HCT116 (cell line): ENCODE measurements around the gene SNN. TPM values are rescaled to one million over a fixed set of nuclear protein-coding genes. Genes with fewer than 3 reads are reported as not detected.

Experiments used
- ATAC-seq: fragments of 200-7000 bp; cut with Tn5 transposase; 2 replicates; pipeline ENCODE4 v1.9.1; 2020; ENCODE audit warnings: mild to moderate bottlenecking, moderate library complexity
- BruUV-seq: library from RNA; stranded (reverse); fragments of 400-500 nt; replicated peaks from 2 replicates; lab custom pipeline; 2021; lab: Mats Ljungman, UMichigan
- CTCF ChIA-PET: fragments of 300-600 bp; sonication (Branson Sonifier 250); formaldehyde crosslinking; loops from one replicate; lab custom pipeline; 2021; ENCODE audit warnings: antibody characterized with exemption; lab: Charles Lee
- POLR2A ChIA-PET: fragments of 300-600, 350-600 bp; sonication (Branson Sonifier 250); formaldehyde crosslinking; loops from one replicate; lab custom pipeline; 2021; ENCODE audit warnings: antibody characterized with exemption; lab: Charles Lee
- RAD21 ChIA-PET, 2 experiments: fragments of 300-600 bp; sonication (Branson Sonifier 250); formaldehyde crosslinking; loops; one replicate each; lab custom pipeline; 2023; ENCODE audit warnings: low total read pairs in 2 of 2; ENCODE audit not compliant: uncharacterized antibody in 2 of 2, unreplicated experiment in 2 of 2, low non-redundant PET in 1 of 2; lab: Charles Lee
- DNase-seq: peaks from one replicate; pipeline ENCODE4 v3.0.0-alpha.2; 2010; ENCODE audit warnings: low read depth, low spot score
- H2AFZ ChIP-seq: fragments of 200-600 bp; shearing (Covaris generic), sonication (generic); 2 replicates; pipeline ENCODE4 v1.6.1; 2017; ENCODE audit warnings: low read depth, mixed run types, mixed read lengths, antibody characterized with exemption, low read length; ENCODE audit not compliant: poor library complexity, severe bottlenecking
- H3K27ac ChIP-seq: 2 replicates; pipeline ENCODE4 v1.5.1; 2012; ENCODE audit warnings: low read depth, low read length
- H3K27me3 ChIP-seq: fragments of 200-600 bp; sonication (generic); 2 replicates; pipeline ENCODE4 v1.6.1; 2016; ENCODE audit warnings: mixed run types, low read length, mixed read lengths; ENCODE audit not compliant: insufficient read depth
- H3K36me3 ChIP-seq, 2 experiments: fragments of 200-500 bp in 1 of 2; fragments of 200-600 bp in 1 of 2; sonication (Bioruptor generic) in 1 of 2; sonication (generic) in 1 of 2; 2 replicates each; pipeline versions ENCODE4 v1.5.1 to v1.6.1; 2014 to 2016; ENCODE audit warnings: low read length in 2 of 2, inconsistent platforms in 1 of 2, mixed read lengths in 1 of 2, mixed run types in 1 of 2; ENCODE audit not compliant: insufficient read depth in 2 of 2, control insufficient read depth in 1 of 2
- H3K4me1 ChIP-seq, 2 experiments: fragments of 200-600 bp in 1 of 2; sonication (generic) in 1 of 2; 2 replicates each; pipeline versions ENCODE4 v1.5.1 to v1.6.1; 2012 to 2017; ENCODE audit warnings: low read length in 2 of 2, inconsistent platforms in 1 of 2, mild to moderate bottlenecking in 1 of 2, mixed read lengths in 1 of 2, mixed run types in 1 of 2, moderate library complexity in 1 of 2; ENCODE audit not compliant: insufficient read depth in 2 of 2, control insufficient read depth in 1 of 2
- H3K4me2 ChIP-seq: fragments of 200-600 bp; sonication (generic); 2 replicates; pipeline ENCODE4 v1.6.1; 2017; ENCODE audit warnings: mixed run types, low read length, mixed read lengths
- H3K4me3 ChIP-seq, 2 experiments: fragments of 200-600 bp in 1 of 2; sonication (generic) in 1 of 2; replicated peaks in 1 of 2; 2 replicates each; pipeline ENCODE4 v1.5.1; 2011 to 2016; ENCODE audit warnings: low read length in 2 of 2, control low read depth in 1 of 2, low read depth in 1 of 2, mild to moderate bottlenecking in 1 of 2, mixed read lengths in 1 of 2, mixed run types in 1 of 2
- H3K79me2 ChIP-seq: fragments of 200-600 bp; sonication (generic); 2 replicates; pipeline ENCODE4 v1.6.1; 2017; ENCODE audit warnings: mild to moderate bottlenecking, mixed run types, low read length, moderate library complexity, mixed read lengths; ENCODE audit not compliant: insufficient read depth
- H3K9ac ChIP-seq: fragments of 200-600 bp; sonication (generic); 2 replicates; pipeline ENCODE4 v1.6.1; 2016; ENCODE audit warnings: low read length, mixed read lengths
- H3K9me2 ChIP-seq: fragments of 200-600 bp; sonication (generic), shearing (Covaris generic); 2 replicates; pipeline ENCODE4 v1.6.1; 2017; ENCODE audit warnings: mixed run types, mild to moderate bottlenecking, moderate library complexity; ENCODE audit not compliant: insufficient read depth
- H3K9me3 ChIP-seq, 2 experiments: fragments of 200-500 bp in 1 of 2; fragments of 200-600 bp in 1 of 2; sonication (Bioruptor generic) in 1 of 2; sonication (generic) in 1 of 2; 2 replicates each; pipeline ENCODE4 v1.6.1; 2014 to 2017; ENCODE audit warnings: low read length in 2 of 2, mixed read lengths in 2 of 2, inconsistent platforms in 1 of 2, low read depth in 1 of 2, mild to moderate bottlenecking in 1 of 2, mixed run types in 1 of 2, moderate library complexity in 1 of 2; ENCODE audit not compliant: control insufficient read depth in 1 of 2, insufficient read depth in 1 of 2
- H4K20me1 ChIP-seq: fragments of 200-600 bp; sonication (generic), shearing (Covaris generic); 2 replicates; pipeline ENCODE4 v1.6.1; 2017; ENCODE audit warnings: mixed run types, mild to moderate bottlenecking, moderate library complexity; ENCODE audit not compliant: insufficient read depth
- CBX3 ChIP-seq: IDR thresholded peaks from 2 replicates; pipeline ENCODE4 v1.6.1; 2012; ENCODE audit warnings: low read depth
- EGR1 ChIP-seq: IDR thresholded peaks from 2 replicates; pipeline ENCODE4 v1.6.1; 2012; ENCODE audit warnings: low read depth
- JUND ChIP-seq: IDR thresholded peaks from 2 replicates; pipeline ENCODE4 v1.6.1; 2012
- POLR2A ChIP-seq: IDR thresholded peaks from 2 replicates; pipeline ENCODE4 v1.7.0; 2011; ENCODE audit warnings: borderline replicate concordance; ENCODE audit not compliant: insufficient read depth, insufficient read length; ENCODE audit errors: extremely low read depth
- POLR2AphosphoS5 ChIP-seq: IDR thresholded peaks from 2 replicates; pipeline ENCODE4 v1.6.1; 2011; ENCODE audit warnings: mild to moderate bottlenecking, low read depth, low read length, moderate library complexity
- SIN3A ChIP-seq: IDR thresholded peaks from 2 replicates; pipeline ENCODE4 v1.6.1; 2012; ENCODE audit warnings: low read depth
- SP1 ChIP-seq: IDR thresholded peaks from 2 replicates; pipeline ENCODE4 v1.6.1; 2012; ENCODE audit warnings: low read depth
- intact Hi-C: fragments of 100-400 bp; cut with micrococcal nuclease; formaldehyde crosslinking; loops from 2 replicates; pipeline ENCODE4 v1.10.0; 2022
- total RNA-seq: library from RNA; stranded (reverse); gene quantifications from one replicate; pipeline ENCODE4 v1.2.1, GENCODE V29; 2021; ENCODE audit not compliant: unreplicated experiment
- TF ChIP-seq, protein P1 (sequence below): IDR thresholded peaks from 2 replicates; pipeline ENCODE4 v1.6.1; 2011; ENCODE audit warnings: mild to moderate bottlenecking, low read length, moderate library complexity; ENCODE audit not compliant: insufficient replicate concordance; ENCODE audit errors: extremely low read depth
- TF ChIP-seq, protein P2 (sequence below): IDR thresholded peaks from 2 replicates; pipeline ENCODE4 v1.6.1; 2012
- TF ChIP-seq, protein P3 (sequence below), 3 experiments: fragments of 200-600 bp in 1 of 3; sonication (generic) in 1 of 3; IDR thresholded peaks in 2 of 3; conservative IDR thresholded peaks in 1 of 3; 2 replicates each; pipeline ENCODE4 v1.5.1; 2012 to 2017; ENCODE audit warnings: low read depth in 2 of 3, low read length in 2 of 3, antibody characterized with exemption in 1 of 3, borderline replicate concordance in 1 of 3, control low read depth in 1 of 3, mild to moderate bottlenecking in 1 of 3, mixed read lengths in 1 of 3, mixed run types in 1 of 3, moderate library complexity in 1 of 3; ENCODE audit not compliant: insufficient read depth in 1 of 3

Gene SNN
- total RNA-seq, 1 experiment from 2014 or later, result 12.2 TPM

DNA sequence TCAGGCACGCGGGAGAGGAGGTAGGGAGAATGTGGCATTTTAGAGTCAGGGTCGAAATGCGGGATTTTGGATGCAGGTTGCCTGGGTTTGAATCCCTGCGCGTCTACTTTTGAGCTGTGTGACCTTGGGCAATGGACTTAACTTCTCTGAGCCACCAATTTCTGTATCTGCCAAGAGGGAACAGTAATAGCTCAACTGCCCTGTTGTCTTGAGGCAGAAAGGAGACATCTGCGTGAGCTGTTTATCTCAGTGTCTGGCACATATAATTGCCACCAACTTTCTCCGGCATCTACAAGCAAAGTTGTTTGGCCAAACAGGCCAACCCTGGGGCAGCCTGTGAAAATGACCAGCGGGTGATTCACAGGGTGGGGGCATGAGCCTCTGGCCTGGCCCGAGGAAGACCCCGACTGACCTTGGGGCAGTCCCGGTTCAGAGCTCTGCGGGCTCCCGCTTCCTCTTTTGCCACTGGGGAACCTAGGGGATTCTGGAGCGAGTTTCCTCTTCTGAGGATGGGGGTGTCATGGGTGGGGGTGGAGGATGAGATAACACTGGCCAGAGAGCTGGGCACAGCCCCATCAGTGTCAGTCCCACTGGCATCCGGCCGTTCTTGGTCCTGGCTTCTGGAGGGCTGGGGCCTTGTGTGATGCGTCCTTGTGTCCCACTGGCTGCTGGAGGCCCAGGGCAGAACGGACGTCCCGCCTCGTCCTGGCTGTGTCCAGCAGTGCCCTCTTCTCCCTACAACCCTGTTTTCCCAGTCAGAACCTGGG is 1.3 kb downstream of the SNN start:
- H2AFZ ChIP-seq, result no peak overlapping the region
- H3K4me3 ChIP-seq, result peak overlapping the region; percentile 63 to 66
- H3K27me3 ChIP-seq, result no peaks in the 10 kb centered on the region
- ChIA-PET CTCF (no interaction called here), POLR2A (no interaction called here), RAD21 (no interaction called here)
- TF ChIP-seq, protein P1, sequence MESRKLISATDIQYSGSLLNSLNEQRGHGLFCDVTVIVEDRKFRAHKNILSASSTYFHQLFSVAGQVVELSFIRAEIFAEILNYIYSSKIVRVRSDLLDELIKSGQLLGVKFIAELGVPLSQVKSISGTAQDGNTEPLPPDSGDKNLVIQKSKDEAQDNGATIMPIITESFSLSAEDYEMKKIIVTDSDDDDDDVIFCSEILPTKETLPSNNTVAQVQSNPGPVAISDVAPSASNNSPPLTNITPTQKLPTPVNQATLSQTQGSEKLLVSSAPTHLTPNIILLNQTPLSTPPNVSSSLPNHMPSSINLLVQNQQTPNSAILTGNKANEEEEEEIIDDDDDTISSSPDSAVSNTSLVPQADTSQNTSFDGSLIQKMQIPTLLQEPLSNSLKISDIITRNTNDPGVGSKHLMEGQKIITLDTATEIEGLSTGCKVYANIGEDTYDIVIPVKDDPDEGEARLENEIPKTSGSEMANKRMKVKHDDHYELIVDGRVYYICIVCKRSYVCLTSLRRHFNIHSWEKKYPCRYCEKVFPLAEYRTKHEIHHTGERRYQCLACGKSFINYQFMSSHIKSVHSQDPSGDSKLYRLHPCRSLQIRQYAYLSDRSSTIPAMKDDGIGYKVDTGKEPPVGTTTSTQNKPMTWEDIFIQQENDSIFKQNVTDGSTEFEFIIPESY, result no peak
- TF ChIP-seq SIN3A (no peak), JUND (no peak), POLR2AphosphoS5 (no peak), POLR2A (no peak), EGR1 (no peak), SP1 (no peak), CBX3 (no peak)
- TF ChIP-seq, protein P2, sequence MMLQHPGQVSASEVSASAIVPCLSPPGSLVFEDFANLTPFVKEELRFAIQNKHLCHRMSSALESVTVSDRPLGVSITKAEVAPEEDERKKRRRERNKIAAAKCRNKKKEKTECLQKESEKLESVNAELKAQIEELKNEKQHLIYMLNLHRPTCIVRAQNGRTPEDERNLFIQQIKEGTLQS, result no peak
- TF ChIP-seq, protein P3, sequence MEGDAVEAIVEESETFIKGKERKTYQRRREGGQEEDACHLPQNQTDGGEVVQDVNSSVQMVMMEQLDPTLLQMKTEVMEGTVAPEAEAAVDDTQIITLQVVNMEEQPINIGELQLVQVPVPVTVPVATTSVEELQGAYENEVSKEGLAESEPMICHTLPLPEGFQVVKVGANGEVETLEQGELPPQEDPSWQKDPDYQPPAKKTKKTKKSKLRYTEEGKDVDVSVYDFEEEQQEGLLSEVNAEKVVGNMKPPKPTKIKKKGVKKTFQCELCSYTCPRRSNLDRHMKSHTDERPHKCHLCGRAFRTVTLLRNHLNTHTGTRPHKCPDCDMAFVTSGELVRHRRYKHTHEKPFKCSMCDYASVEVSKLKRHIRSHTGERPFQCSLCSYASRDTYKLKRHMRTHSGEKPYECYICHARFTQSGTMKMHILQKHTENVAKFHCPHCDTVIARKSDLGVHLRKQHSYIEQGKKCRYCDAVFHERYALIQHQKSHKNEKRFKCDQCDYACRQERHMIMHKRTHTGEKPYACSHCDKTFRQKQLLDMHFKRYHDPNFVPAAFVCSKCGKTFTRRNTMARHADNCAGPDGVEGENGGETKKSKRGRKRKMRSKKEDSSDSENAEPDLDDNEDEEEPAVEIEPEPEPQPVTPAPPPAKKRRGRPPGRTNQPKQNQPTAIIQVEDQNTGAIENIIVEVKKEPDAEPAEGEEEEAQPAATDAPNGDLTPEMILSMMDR (IDR thresholded peaks at IDR 0.05 in 2 of 3, conservative IDR thresholded peaks at IDR 0.05 in 1 of 3; ENCODE audit: borderline replicate concordance in 1 of 3, insufficient read depth in 1 of 3, low read depth in 2 of 3, low read length in 2 of 3), result no peak
- TSS peak; percentile 66 for BruUV-seq
- H3K9me3 ChIP-seq, result no peaks in the 10 kb centered on the region
- H3K27ac ChIP-seq, result no peak overlapping the region; the same call in 1 of the 2 replicates
- H3K4me2 ChIP-seq, result peak overlapping the region; percentile 85
- H3K36me3 ChIP-seq, result no peaks in the 10 kb centered on the region
- no peaks in the 10 kb centered on the region for H4K20me1 ChIP-seq
- H3K9ac ChIP-seq, result peak overlapping the region; percentile 60
- no peaks in the 10 kb centered on the region for H3K9me2 ChIP-seq
- ATAC-seq (no peak), DNase-seq (no peak)
- peaks cover 23 to 47% of the 10 kb centered on the region in 2 experiments for H3K4me1 ChIP-seq
- no peaks in the 10 kb centered on the region for H3K79me2 ChIP-seq
- intact Hi-C loops, result no loop called here
